Effector CD8-positive, alpha-beta T cell (primary cell): ENCODE results near the gene LPGAT1.

Experiments used
- DNase-seq: peaks from one replicate; lab custom pipeline; 2025; lab: John Stamatoyannopoulos, UW

The LPGAT1 gene

GRCh38 chr1:211828584-211829342 is 1.8 kb downstream of the LPGAT1 start:
- DNase-seq: no peak

GRCh38 chr1:211827051-211827450 is 3.5 kb downstream of the LPGAT1 start:
- DNase-seq: no peak

- DNase-seq: no peak
These were observed 4.6 kb downstream of the LPGAT1 start for GRCh38 chr1:211825980-211826379.

- DNase-seq: no peak
These were observed 7.7 kb downstream of the LPGAT1 start for GRCh38 chr1:211822677-211823407.

- no peak for DNase-seq
These were observed 14.0 kb downstream of the LPGAT1 start for GRCh38 chr1:211816586-211816985.

GRCh38 chr1:211814313-211814712 is 16.2 kb downstream of the LPGAT1 start:
- no peak for DNase-seq

- no peak for DNase-seq
These were observed 17.0 kb downstream of the LPGAT1 start for GRCh38 chr1:211813590-211813989.

GRCh38 chr1:211812584-211812983 is 18.0 kb downstream of the LPGAT1 start:
- DNase-seq: no peak

- DNase-seq: no peak
These were observed 18.7 kb downstream of the LPGAT1 start for GRCh38 chr1:211811848-211812247.

- no peak for DNase-seq
These were observed 19.4 kb downstream of the LPGAT1 start for GRCh38 chr1:211811126-211811525.

- no peak for DNase-seq
These were observed 22.1 kb downstream of the LPGAT1 start for GRCh38 chr1:211808475-211808874.

GRCh38 chr1:211804915-211805314 is 25.6 kb downstream of the LPGAT1 start:
- no peak for DNase-seq

GRCh38 chr1:211800925-211801607 is 29.5 kb downstream of the LPGAT1 start:
- DNase-seq: no peak

GRCh38 chr1:211797994-211798393 is 32.6 kb downstream of the LPGAT1 start:
- DNase-seq: no peak

GRCh38 chr1:211791979-211792378 is 38.6 kb downstream of the LPGAT1 start:
- DNase-seq: no peak

GRCh38 chr1:211789641-211790464 is 40.7 kb downstream of the LPGAT1 start:
- no peak for DNase-seq

GRCh38 chr1:211788626-211789025 is 41.9 kb downstream of the LPGAT1 start:
- DNase-seq: no peak

- DNase-seq: no peak
These were observed 46.7 kb downstream of the LPGAT1 start for GRCh38 chr1:211783897-211784296.

- no peak for DNase-seq
These were observed 47.3 kb downstream of the LPGAT1 start for GRCh38 chr1:211783266-211783665.

- DNase-seq: no peak
These were observed 49.3 kb downstream of the LPGAT1 start for GRCh38 chr1:211781260-211781659.

GRCh38 chr1:211775170-211775569 is 55.4 kb downstream of the LPGAT1 start:
- DNase-seq: no peak

GRCh38 chr1:211764701-211765100 is 65.9 kb downstream of the LPGAT1 start:
- no peak for DNase-seq
